HepG2 (cell line): Measurements from ENCODE around the gene ATP5F1E. TPM values are rescaled to one million over a fixed set of nuclear protein-coding genes. Genes with fewer than 3 reads are reported as not detected.

ENCODE experiments used
- CSRNP2 ChIP-seq: sonication (generic); formaldehyde crosslinking; conservative IDR thresholded peaks from 2 replicates; pipeline ENCODE4 v1.8.0; 2022; ENCODE audit warnings: low read depth, missing genetic modification reagents
- E2F1 ChIP-seq: sonication (generic); formaldehyde crosslinking; IDR thresholded peaks from 2 replicates; pipeline ENCODE4 v1.5.0; 2020; ENCODE audit warnings: missing genetic modification reagents
- GFI1 ChIP-seq: sonication (generic); formaldehyde crosslinking; IDR thresholded peaks from 2 replicates; pipeline ENCODE4 v1.5.0; 2020; ENCODE audit warnings: missing genetic modification reagents, mild to moderate bottlenecking, borderline replicate concordance
- GMEB1 ChIP-seq: sonication (generic); formaldehyde crosslinking; IDR thresholded peaks from 2 replicates; pipeline ENCODE4 v1.5.1; 2020; ENCODE audit warnings: missing genetic modification reagents, mild to moderate bottlenecking, borderline replicate concordance
- HNRNPLL ChIP-seq: fragments of 200-400 bp; formaldehyde crosslinking; IDR thresholded peaks from 2 replicates; pipeline ENCODE4 v1.6.1; 2017; ENCODE audit warnings: mild to moderate bottlenecking, low read depth, low read length; ENCODE audit not compliant: poor library complexity, severe bottlenecking
- HOMEZ ChIP-seq: IDR thresholded peaks from 2 replicates; pipeline ENCODE4 v1.6.1; 2016; ENCODE audit warnings: low read depth
- MLXIP ChIP-seq: sonication (generic); formaldehyde crosslinking; IDR thresholded peaks from 2 replicates; pipeline ENCODE4 v1.9.0; 2021; ENCODE audit warnings: missing genetic modification reagents, borderline replicate concordance
- MTF2 ChIP-seq: sonication (generic); formaldehyde crosslinking; IDR thresholded peaks from 2 replicates; pipeline ENCODE4 v1.5.0; 2020; ENCODE audit warnings: missing genetic modification reagents, borderline replicate concordance
- SNAPC5 ChIP-seq: sonication (generic); formaldehyde crosslinking; IDR thresholded peaks from 2 replicates; pipeline ENCODE4 v1.8.1; 2023; ENCODE audit warnings: mild to moderate bottlenecking, missing genetic modification reagents, borderline replicate concordance
- TEAD3 ChIP-seq: optimal IDR thresholded peaks from 2 replicates; pipeline ENCODE3; 2016; ENCODE audit warnings: borderline replicate concordance
- ZBTB1 ChIP-seq: sonication (generic); formaldehyde crosslinking; IDR thresholded peaks from 2 replicates; pipeline ENCODE4 v1.4.0; 2020; ENCODE audit warnings: missing genetic modification reagents, borderline replicate concordance
- ZBTB7B ChIP-seq: sonication (generic); formaldehyde crosslinking; IDR thresholded peaks from 2 replicates; pipeline ENCODE4 v1.4.0; 2020; ENCODE audit warnings: missing genetic modification reagents
- ZFP36 ChIP-seq: fragments of 150-350 bp; IDR thresholded peaks from 2 replicates; pipeline ENCODE4 v1.6.1; 2018; ENCODE audit warnings: borderline replicate concordance, low read length, low read depth; ENCODE audit not compliant: partially characterized antibody
- ZNF468 ChIP-seq: sonication (generic); formaldehyde crosslinking; IDR thresholded peaks from 2 replicates; pipeline ENCODE4 v1.8.0; 2022; ENCODE audit warnings: mild to moderate bottlenecking, moderate library complexity, missing genetic modification reagents
- ZNF749 ChIP-seq: sonication (generic); formaldehyde crosslinking; IDR thresholded peaks from 2 replicates; pipeline ENCODE4 v1.8.0; 2022; ENCODE audit warnings: mild to moderate bottlenecking, missing genetic modification reagents, moderate library complexity, borderline replicate concordance
- ZNF75D ChIP-seq: sonication (generic); formaldehyde crosslinking; IDR thresholded peaks from 2 replicates; pipeline ENCODE4 v1.8.1; 2023; ENCODE audit warnings: missing genetic modification reagents, mild to moderate bottlenecking, borderline replicate concordance
- ZXDC ChIP-seq: sonication (generic); formaldehyde crosslinking; IDR thresholded peaks from 2 replicates; pipeline ENCODE4 v1.5.0; 2020; ENCODE audit warnings: mild to moderate bottlenecking, missing genetic modification reagents
- polyA plus RNA-seq, 8 experiments: library from polyadenylated mRNA; depleted of rRNA in 3 of 8; stranded (reverse) in 7 of 8; unstranded in 1 of 8; fragments of >200 nt; fragmentation: Illumina TruSeq in 4 of 8; extraction: Trizol in 4 of 8; gene quantifications; 2 replicates each; pipeline versions ENCODE4 v1.2.1 to v1.2.3, GENCODE V29; 2011 to 2016; ENCODE audit warnings: low read depth in 4 of 8, missing spikeins in 1 of 8, mixed read lengths in 1 of 8; ENCODE audit not compliant: insufficient read depth in 1 of 8
- total RNA-seq, 5 experiments: library from RNA; depleted of rRNA; stranded (reverse); fragments of >200 nt; fragmentation: Illumina TruSeq; extraction: Trizol; gene quantifications; 2 replicates each; pipeline ENCODE4 v1.2.3, GENCODE V29; 2016; ENCODE audit warnings: low read depth in 1 of 5

The ATP5F1E gene
- total and polyA plus RNA-seq, 2 of the 13 experiments (the other 11 are each of a cell fraction or from before 2014, with no cell fraction given), result 121 to 134 TPM

GRCh38 chr20:59032713-59033059 is 551 bp upstream of the ATP5F1E start (continued):
- TF ChIP-seq ZNF468 (no peak), TEAD3 (CRISPR knock-in tag) (peak; percentile 13), HNRNPLL (no peak), GFI1 (peak; percentile 76; the same call in 1 of the 2 replicates), ZNF75D (CRISPR knock-in tag) (no peak), ZXDC (no peak), MLXIP (no peak), MTF2 (CRISPR knock-in tag) (0 out of 2 replicates have a peak, but pooled peaks have one; percentile 4), GMEB1 (no peak), SNAPC5 (CRISPR knock-in tag) (0 out of 2 replicates have a peak, but pooled peaks have one; percentile 2), ZNF749 (CRISPR knock-in tag) (no peak), ZBTB1 (CRISPR knock-in tag) (no peak), CSRNP2 (CRISPR knock-in tag) (no peak), ZBTB7B (CRISPR knock-in tag) (peak; percentile 4; the same call in 1 of the 2 replicates), ZFP36 (no peak), HOMEZ (no peak), E2F1 (CRISPR knock-in tag) (no peak)
